K562 (cell line): ENCODE results near the gene PTCH1. TPM values are rescaled to one million over a fixed set of nuclear protein-coding genes. Genes with fewer than 3 reads are reported as not detected.

Experiments used
- ARNT ChIP-seq, 2 experiments: fragments of 450-650 bp; IDR thresholded peaks; 2 replicates each; pipeline ENCODE4 v1.6.1; 2016; ENCODE audit warnings: mild to moderate bottlenecking in 1 of 2
- CEBPG ChIP-seq, 3 experiments: fragments of 200-800 bp in 1 of 3; sonication (Bioruptor generic) in 1 of 3; sonication (generic) in 1 of 3; formaldehyde crosslinking in 1 of 3; IDR thresholded peaks in 2 of 3; conservative IDR thresholded peaks in 1 of 3; 2 replicates each; pipeline versions ENCODE4 v1.6.1 to v1.8.0; 2016 to 2022; ENCODE audit warnings: missing compliant biosample characterization in 2 of 3, missing genetic modification characterization in 2 of 3, mild to moderate bottlenecking in 1 of 3, missing genetic modification reagents in 1 of 3
- HDAC1 ChIP-seq, 2 experiments: fragments of 450-650 bp; IDR thresholded peaks; 2 replicates each; pipeline ENCODE4 v1.6.1; 2016 to 2017; ENCODE audit warnings: inconsistent platforms in 1 of 2, mild to moderate bottlenecking in 1 of 2, moderate library complexity in 1 of 2
- HLTF ChIP-seq: fragments of 450-650 bp; IDR thresholded peaks from 2 replicates; pipeline ENCODE4 v1.6.1; 2016
- HSF4 ChIP-seq: fragments of 250-450 bp; sonication (Bioruptor Pico); IDR thresholded peaks from 2 replicates; pipeline ENCODE4 v2.1.2; 2022; ENCODE audit warnings: mild to moderate bottlenecking, moderate library complexity, borderline replicate concordance
- IFI16 ChIP-seq: fragments of 250-450 bp; sonication (Bioruptor Pico); IDR thresholded peaks from 2 replicates; pipeline ENCODE4 v2.1.2; 2022; ENCODE audit warnings: mild to moderate bottlenecking, inconsistent platforms
- KAT8 ChIP-seq: fragments of 450-650 bp; IDR thresholded peaks from 2 replicates; pipeline ENCODE4 v1.6.1; 2016; ENCODE audit warnings: low read depth, mild to moderate bottlenecking
- MECOM ChIP-seq: fragments of 250-450 bp; sonication (Bioruptor Pico); IDR thresholded peaks from 2 replicates; pipeline ENCODE4 v1.8.0; 2022; ENCODE audit warnings: inconsistent platforms
- MTA3 ChIP-seq: fragments of 450-650 bp; formaldehyde crosslinking; IDR thresholded peaks from 2 replicates; pipeline ENCODE4 v1.6.1; 2017; ENCODE audit warnings: mild to moderate bottlenecking, borderline replicate concordance
- POLR2G ChIP-seq: fragments of 200-400 bp; formaldehyde crosslinking; IDR thresholded peaks from 2 replicates; pipeline ENCODE4 v1.6.1; 2017; ENCODE audit warnings: low read depth, mild to moderate bottlenecking, antibody characterized with exemption, low read length, moderate library complexity
- SMARCA5 ChIP-seq: fragments of 450-650 bp; IDR thresholded peaks from 2 replicates; pipeline ENCODE4 v1.6.1; 2016
- STAT5A ChIP-seq: IDR thresholded peaks from 2 replicates; pipeline ENCODE4 v1.6.1; 2012; ENCODE audit warnings: low read length, inconsistent platforms, borderline replicate concordance
- STAT6 ChIP-seq: sonication (generic); formaldehyde crosslinking; IDR thresholded peaks from 2 replicates; pipeline ENCODE4 v1.8.1; 2023; ENCODE audit warnings: mild to moderate bottlenecking, missing genetic modification reagents
- TSC22D4 ChIP-seq: fragments of 450-650 bp; IDR thresholded peaks from 2 replicates; pipeline ENCODE4 v1.6.1; 2016; ENCODE audit warnings: missing genetic modification characterization, missing biosample characterization, control low read depth
- ZNF133 ChIP-seq: fragments of 250-450 bp; sonication (Bioruptor Pico); IDR thresholded peaks from 2 replicates; pipeline ENCODE4 v1.4.0; 2020; ENCODE audit warnings: mild to moderate bottlenecking
- ZNF239 ChIP-seq: fragments of 250-450 bp; sonication (Bioruptor Pico); IDR thresholded peaks from 2 replicates; pipeline ENCODE4 v1.4.0; 2020; ENCODE audit warnings: mild to moderate bottlenecking
- ZNF407 ChIP-seq: fragments of 450-650 bp; IDR thresholded peaks from 2 replicates; pipeline ENCODE4 v1.6.1; 2016; ENCODE audit warnings: low read depth
- ZNF41 ChIP-seq: fragments of 250-450 bp; sonication (Bioruptor Pico); conservative IDR thresholded peaks from 2 replicates; pipeline ENCODE4 v1.4.0; 2020; ENCODE audit warnings: mild to moderate bottlenecking
- polyA plus RNA-seq, 8 experiments: library from polyadenylated mRNA; depleted of rRNA in 4 of 8; stranded (reverse) in 5 of 8; unstranded in 3 of 8; fragments of >200 nt; fragmentation: Nextera tagmentation in 2 of 8; fragmentation: Illumina TruSeq in 1 of 8; extraction: Ambion mirVana in 2 of 8; extraction: Trizol in 1 of 8; gene quantifications; 2 replicates each; pipeline versions ENCODE4 v1.2.1 to v1.2.3, GENCODE V29; 2011 to 2014; ENCODE audit warnings: inconsistent platforms in 1 of 8, missing spikeins in 1 of 8
- total RNA-seq, 7 experiments: library from RNA; depleted of rRNA in 6 of 7; stranded (reverse); fragments of >200 nt in 6 of 7; fragmentation: Illumina TruSeq in 2 of 7; extraction: Trizol in 2 of 7; gene quantifications; 2 replicates each; pipeline versions ENCODE4 v1.2.1 to v1.2.3, GENCODE V29; 2011 to 2021; ENCODE audit warnings: low replicate concordance in 1 of 7

Gene PTCH1
- total and polyA plus RNA-seq, 9 of the 15 experiments (the other 6 are each of a cell fraction or from before 2014, with no cell fraction given), result 0.70 to 9.9 (median 3.8) TPM

DNA sequence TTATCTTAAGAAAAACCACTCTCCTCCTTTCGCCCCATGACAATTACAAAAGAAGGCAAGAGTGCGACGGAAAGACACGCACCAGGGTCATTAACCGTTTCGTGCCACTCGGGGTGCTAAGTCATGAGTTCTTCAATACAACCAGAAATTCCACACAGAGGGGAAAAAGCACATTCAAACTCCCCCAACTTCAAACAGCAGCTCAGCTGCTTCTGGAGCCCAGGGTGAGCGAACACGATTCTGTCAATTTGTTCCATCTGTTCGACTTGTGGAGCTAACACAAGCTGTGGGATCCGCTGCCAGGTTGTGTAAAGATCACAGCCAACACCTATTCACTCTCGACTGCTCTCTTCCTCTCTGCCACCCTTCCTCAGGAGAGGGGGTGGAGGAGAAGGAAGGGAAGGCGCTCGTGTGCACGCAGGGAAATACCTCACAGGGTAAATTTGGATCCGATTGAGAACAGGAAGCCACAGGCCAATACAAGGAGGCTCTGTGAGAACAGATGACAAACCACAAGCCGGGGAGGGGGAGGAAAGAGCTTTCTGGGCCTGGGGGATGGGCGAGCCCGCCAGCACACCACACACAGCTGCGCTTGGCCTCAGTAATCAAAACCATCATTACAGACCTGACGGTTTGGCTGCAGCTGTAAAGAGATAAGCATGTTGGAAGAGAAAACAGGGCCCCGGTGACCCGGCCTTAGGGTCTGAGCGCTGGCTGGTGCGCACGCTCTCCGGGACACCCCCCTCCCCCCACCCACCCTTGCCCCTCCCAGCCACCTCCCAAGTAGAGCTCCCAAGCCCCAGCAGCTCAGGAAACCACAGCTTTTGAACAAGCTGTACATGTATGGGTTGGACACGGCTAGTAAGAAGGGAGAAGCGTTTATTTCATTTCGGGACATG, 54.3 kb downstream of the PTCH1 start (continued):
- TF ChIP-seq POLR2G (no peak), STAT5A (peak; percentile 83), TSC22D4 (tag) (no peak), HDAC1 (IDR thresholded peaks at IDR 0.05) (peak in 1 of 2 experiments; percentile 94; a peak in 2 of 4 replicates), IFI16 (CRISPR knock-in tag) (no peak), ZNF133 (CRISPR knock-in tag) (no peak), STAT6 (CRISPR knock-in tag) (no peak), KAT8 (no peak), MECOM (CRISPR knock-in tag) (peak; percentile 57), HLTF (peak; percentile 73; the same call in 1 of the 2 replicates), ZNF41 (CRISPR knock-in tag) (no peak; the same call in 1 of the 2 replicates), CEBPG (CRISPR knock-in tag; IDR thresholded peaks at IDR 0.05) (no peak), CEBPG (tag; conservative IDR thresholded peaks at IDR 0.05 in 1 of 2, IDR thresholded peaks at IDR 0.05 in 1 of 2) (no peak), ARNT (IDR thresholded peaks at IDR 0.05) (peak; percentile 90 to 94; a peak in 3 of 4 replicates), MTA3 (peak; percentile 84), ZNF239 (CRISPR knock-in tag) (no peak), HSF4 (CRISPR knock-in tag) (no peak), ZNF407 (no peak), SMARCA5 (no peak)
